ENCODE results near the gene CRYBG1. TPM values are rescaled to one million over a fixed set of nuclear protein-coding genes. Genes with fewer than 3 reads are reported as not detected.
A peak's percentile ranks its signal among the peaks of the same experiment; 100 is the strongest.
"Not testable (repeated sequence)": the region's sequence is repeated elsewhere in the genome, so short reads cannot be mapped to it uniquely, and the experiment has no call there.

CRYBG1 gene
- polyA plus RNA-seq, 2 donors = 45.2 to 74.9 TPM

DNA sequence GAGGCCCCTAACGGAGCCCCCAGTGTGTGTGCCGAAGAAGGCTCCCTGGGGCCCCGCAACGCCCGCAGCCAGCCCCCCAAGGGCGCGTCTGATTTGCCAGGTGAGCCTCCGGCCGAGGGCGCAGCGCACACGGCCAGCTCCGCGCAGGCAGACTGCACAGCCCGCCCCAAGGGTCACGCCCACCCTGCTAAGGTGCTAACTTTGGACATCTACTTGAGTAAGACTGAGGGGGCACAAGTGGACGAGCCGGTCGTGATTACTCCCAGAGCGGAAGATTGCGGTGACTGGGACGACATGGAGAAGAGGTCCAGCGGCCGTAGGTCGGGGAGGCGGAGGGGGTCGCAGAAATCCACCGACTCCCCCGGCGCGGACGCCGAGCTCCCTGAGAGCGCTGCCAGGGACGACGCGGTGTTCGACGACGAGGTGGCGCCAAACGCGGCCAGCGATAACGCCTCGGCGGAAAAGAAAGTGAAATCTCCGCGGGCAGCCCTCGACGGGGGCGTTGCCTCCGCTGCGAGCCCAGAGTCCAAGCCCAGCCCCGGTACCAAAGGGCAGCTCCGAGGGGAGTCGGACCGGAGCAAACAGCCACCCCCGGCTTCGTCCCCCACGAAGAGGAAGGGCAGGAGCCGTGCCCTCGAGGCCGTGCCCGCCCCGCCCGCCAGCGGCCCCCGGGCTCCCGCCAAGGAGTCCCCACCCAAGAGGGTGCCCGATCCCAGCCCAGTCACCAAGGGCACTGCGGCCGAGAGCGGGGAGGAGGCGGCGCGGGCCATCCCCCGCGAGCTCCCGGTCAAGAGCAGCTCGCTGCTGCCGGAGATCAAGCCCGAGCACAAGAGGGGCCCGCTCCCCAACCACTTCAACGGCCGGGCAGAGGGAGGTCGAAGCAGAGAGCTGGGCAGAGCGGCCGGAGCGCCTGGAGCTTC is 151.8 kb downstream of the CRYBG1 start:
- Histone ChIP-seq H3K9me3 (ENCODE audit: control insufficient read depth in 2 of 2, insufficient read depth in 1 of 2, low read depth in 1 of 2, low read length in 1 of 2) (no peaks in the 10 kb centered on the region), H3K4me3 (ENCODE audit: low read depth in 1 of 2, low read length in 2 of 2) (peak overlapping the region; percentile 49 to 75), H3K27ac (ENCODE audit: low read depth in 2 of 2, low read length in 1 of 2) (peak overlapping the region; percentile 89 to 93), H3K36me3 (ENCODE audit: control insufficient read depth in 2 of 2, insufficient read depth in 2 of 2, low read length in 1 of 2) (no peaks in the 10 kb centered on the region), H3K27me3 (ENCODE audit: control insufficient read depth in 1 of 2, insufficient read depth in 2 of 2, low read length in 2 of 2) (no peaks in the 10 kb centered on the region), H3K4me1 (ENCODE audit: control insufficient read depth in 2 of 2, insufficient read depth in 2 of 2, low read length in 1 of 2) (peaks cover 4 to 13% of the 10 kb centered on the region in 2 donors)
- 3 to 10% methylated on average over 77 to 90 of the region's 90 CpGs for WGBS, 2 donors

DNA sequence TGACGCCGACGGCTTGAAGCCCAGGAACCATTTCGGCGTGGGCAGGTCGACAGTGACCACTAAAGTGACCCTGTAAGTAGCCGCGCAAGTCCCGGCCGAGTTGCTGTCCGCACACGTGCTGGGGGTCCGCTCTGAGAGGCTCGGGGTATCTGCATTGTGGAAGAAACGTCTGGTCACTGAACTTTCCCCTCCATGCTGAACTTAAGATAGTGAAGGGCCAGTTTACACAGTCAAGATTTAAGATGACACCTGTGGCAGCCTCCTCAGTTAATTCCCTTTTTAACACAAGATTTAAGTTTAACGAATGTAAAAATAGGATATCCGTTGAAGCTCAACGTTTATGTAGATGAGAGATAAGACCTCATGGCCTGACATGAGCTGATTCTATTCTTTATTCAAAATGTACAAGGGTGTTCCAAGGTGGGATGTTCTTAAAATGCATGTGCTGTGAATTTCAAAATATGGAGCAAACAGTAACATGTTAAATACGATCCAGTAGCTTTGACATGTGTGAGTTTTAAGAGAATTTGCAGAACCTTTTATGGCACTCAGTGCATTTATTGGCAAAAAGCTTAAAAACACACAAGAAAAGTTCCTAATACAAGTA is 152.6 kb downstream of the CRYBG1 start:
- Histone ChIP-seq H3K36me3 (ENCODE audit: control insufficient read depth in 2 of 2, insufficient read depth in 2 of 2, low read length in 1 of 2) (no peaks in the 10 kb centered on the region), H3K4me1 (ENCODE audit: control insufficient read depth in 2 of 2, insufficient read depth in 2 of 2, low read length in 1 of 2) (peaks cover 4 to 13% of the 10 kb centered on the region in 2 donors), H3K4me3 (ENCODE audit: low read depth in 1 of 2, low read length in 2 of 2) (peak overlapping the region; percentile 49 to 75), H3K9me3 (ENCODE audit: control insufficient read depth in 2 of 2, insufficient read depth in 1 of 2, low read depth in 1 of 2, low read length in 1 of 2) (no peaks in the 10 kb centered on the region), H3K27ac (ENCODE audit: low read depth in 2 of 2, low read length in 1 of 2) (peak overlapping the region; percentile 89 to 93), H3K27me3 (ENCODE audit: control insufficient read depth in 1 of 2, insufficient read depth in 2 of 2, low read length in 2 of 2) (no peaks in the 10 kb centered on the region)
- 11 to 14% methylated on average over 19 of the region's 19 CpGs for WGBS, 2 donors

DNA sequence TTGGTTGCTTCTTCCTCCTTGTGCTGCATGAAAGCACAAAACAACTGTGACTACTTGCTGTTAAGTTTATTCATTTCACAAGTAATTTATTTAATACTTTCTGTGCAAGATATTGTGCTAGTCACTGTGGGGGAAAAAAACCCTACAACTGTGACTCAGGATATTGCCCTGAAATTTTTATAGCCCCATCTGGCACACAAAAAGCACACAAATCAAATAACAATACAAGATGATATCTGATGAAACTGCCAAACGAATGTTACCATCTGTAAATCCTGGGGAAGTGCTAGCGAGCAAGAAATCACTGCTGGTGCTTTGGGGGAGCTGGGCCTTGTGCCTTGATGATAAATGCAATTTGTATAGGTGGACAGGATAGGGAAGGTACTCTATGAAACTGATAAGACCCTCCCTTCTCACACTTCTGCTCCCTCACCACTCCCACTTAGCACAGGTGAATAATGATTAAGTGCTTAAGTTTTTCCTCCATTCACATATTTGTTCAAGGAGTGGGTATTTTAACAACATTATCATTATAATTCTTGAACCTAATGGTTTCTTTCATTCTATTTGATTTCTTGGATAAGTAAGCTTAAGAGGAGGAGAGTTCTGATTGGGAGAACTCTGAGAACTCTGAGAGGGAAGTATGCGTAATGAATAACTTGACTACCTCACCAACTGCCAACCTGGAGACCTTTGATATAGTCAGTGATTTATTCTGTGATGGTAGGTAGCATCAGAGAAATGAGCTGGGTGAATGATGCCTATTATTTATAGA is 153.5 kb downstream of the CRYBG1 start:
- Histone ChIP-seq H3K4me3 (ENCODE audit: low read depth in 1 of 2, low read length in 2 of 2) (peak overlapping the region in 1 of 2 donors; percentile 49), H3K4me1 (ENCODE audit: control insufficient read depth in 2 of 2, insufficient read depth in 2 of 2, low read length in 1 of 2) (peaks cover 4 to 13% of the 10 kb centered on the region in 2 donors), H3K27me3 (ENCODE audit: control insufficient read depth in 1 of 2, insufficient read depth in 2 of 2, low read length in 2 of 2) (no peaks in the 10 kb centered on the region), H3K9me3 (ENCODE audit: control insufficient read depth in 2 of 2, insufficient read depth in 1 of 2, low read depth in 1 of 2, low read length in 1 of 2) (no peaks in the 10 kb centered on the region), H3K36me3 (ENCODE audit: control insufficient read depth in 2 of 2, insufficient read depth in 2 of 2, low read length in 1 of 2) (peaks cover 0 to 2% of the 10 kb centered on the region in 2 donors), H3K27ac (ENCODE audit: low read depth in 2 of 2, low read length in 1 of 2) (peak overlapping the region; percentile 43 to 93)
- 35 to 39% methylated on average over 3 of the region's 3 CpGs for WGBS, 2 donors

DNA sequence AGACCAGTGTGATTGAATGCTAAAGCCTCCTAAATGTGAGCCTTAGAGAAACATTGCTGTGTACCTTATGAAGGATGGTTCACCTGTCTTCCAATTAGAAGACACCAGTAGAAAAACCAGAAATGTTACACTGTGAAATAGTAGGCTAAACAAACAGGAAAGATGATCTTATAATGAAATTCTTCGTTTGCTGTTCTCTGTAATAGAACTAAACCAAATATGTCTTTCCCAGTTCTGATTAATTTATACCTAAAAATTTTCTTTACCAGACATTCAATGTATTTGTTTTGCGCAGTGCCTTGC is 154.0 kb downstream of the CRYBG1 start:
- peak overlapping the region in 1 of 2 donors; percentile 18 for H3K4me3 ChIP-seq (ENCODE audit: low read depth in 1 of 2, low read length in 2 of 2)
- 60 to 61% methylated on average over 2 of the region's 2 CpGs for WGBS, 2 donors

DNA sequence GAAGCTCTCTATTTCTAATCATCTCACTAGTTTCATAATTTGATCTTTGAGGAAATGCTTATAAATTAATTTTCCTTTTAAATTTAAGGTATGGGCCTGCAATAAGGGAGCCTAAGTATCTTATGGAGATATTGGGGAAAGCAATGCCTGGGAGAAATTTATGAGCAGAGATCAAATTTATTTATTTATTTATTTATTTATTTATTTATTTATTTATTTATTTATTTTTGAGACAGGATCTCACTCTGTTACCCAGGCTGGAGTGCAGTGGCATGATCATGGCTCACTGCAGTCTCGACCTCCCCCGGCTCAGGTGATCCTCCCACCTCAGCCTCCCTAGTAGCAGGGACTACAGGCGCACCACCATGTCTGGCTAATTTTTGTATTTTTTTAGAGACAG is 155.1 kb downstream of the CRYBG1 start:
- H3K27me3 ChIP-seq (ENCODE audit: control insufficient read depth in 1 of 2, insufficient read depth in 2 of 2, low read length in 2 of 2); H3K36me3 ChIP-seq (ENCODE audit: control insufficient read depth in 2 of 2, insufficient read depth in 2 of 2, low read length in 1 of 2); H3K4me1 ChIP-seq (ENCODE audit: control insufficient read depth in 2 of 2, insufficient read depth in 2 of 2, low read length in 1 of 2); H3K9me3 ChIP-seq (ENCODE audit: control insufficient read depth in 2 of 2, insufficient read depth in 1 of 2, low read depth in 1 of 2, low read length in 1 of 2); H3K4me3 ChIP-seq (ENCODE audit: low read depth in 1 of 2, low read length in 2 of 2); H3K27ac ChIP-seq (ENCODE audit: low read depth in 2 of 2, low read length in 1 of 2): not testable (repeated sequence)
- WGBS, 2 donors = 98 to 99% methylated on average over 3 of the region's 3 CpGs

More for the DNA sequence above, 154.0 kb downstream of the CRYBG1 start:
- peaks cover 0 to 2% of the 10 kb centered on the region in 2 donors for H3K36me3 ChIP-seq (ENCODE audit: control insufficient read depth in 2 of 2, insufficient read depth in 2 of 2, low read length in 1 of 2)
- no peaks in the 10 kb centered on the region for H3K9me3 ChIP-seq (ENCODE audit: control insufficient read depth in 2 of 2, insufficient read depth in 1 of 2, low read depth in 1 of 2, low read length in 1 of 2)
- H3K4me1 ChIP-seq (ENCODE audit: control insufficient read depth in 2 of 2, insufficient read depth in 2 of 2, low read length in 1 of 2) = peaks cover 4 to 11% of the 10 kb centered on the region in 2 donors
- H3K27me3 ChIP-seq (ENCODE audit: control insufficient read depth in 1 of 2, insufficient read depth in 2 of 2, low read length in 2 of 2) = no peaks in the 10 kb centered on the region
- no peak overlapping the region for H3K27ac ChIP-seq (ENCODE audit: low read depth in 2 of 2, low read length in 1 of 2)

DNA sequence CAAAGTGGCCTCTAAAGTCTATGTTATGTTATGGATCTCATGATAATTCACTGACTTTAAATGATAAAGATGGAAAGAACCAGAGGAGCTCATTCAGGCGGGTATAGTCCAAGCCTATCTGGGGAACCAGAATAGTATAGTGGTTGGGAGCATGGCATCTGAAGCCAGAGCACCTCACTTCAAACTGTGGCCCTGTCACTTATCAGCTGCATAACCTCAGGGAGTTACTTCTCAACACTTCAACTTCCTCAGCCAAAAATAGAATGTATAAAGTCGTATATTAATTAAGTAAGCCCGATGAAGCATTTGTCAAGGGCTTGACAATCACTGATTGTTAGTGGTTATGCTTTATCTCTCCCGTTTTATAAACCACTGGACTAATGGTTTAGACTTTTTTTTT is 156.1 kb downstream of the CRYBG1 start:
- Histone ChIP-seq H3K4me3 (ENCODE audit: low read depth in 1 of 2, low read length in 2 of 2) (no peak overlapping the region), H3K9me3 (ENCODE audit: control insufficient read depth in 2 of 2, insufficient read depth in 1 of 2, low read depth in 1 of 2, low read length in 1 of 2) (no peaks in the 10 kb centered on the region), H3K27me3 (ENCODE audit: control insufficient read depth in 1 of 2, insufficient read depth in 2 of 2, low read length in 2 of 2) (no peaks in the 10 kb centered on the region), H3K36me3 (ENCODE audit: control insufficient read depth in 2 of 2, insufficient read depth in 2 of 2, low read length in 1 of 2) (peaks cover 5 to 11% of the 10 kb centered on the region in 2 donors), H3K27ac (ENCODE audit: low read depth in 2 of 2, low read length in 1 of 2) (no peak overlapping the region), H3K4me1 (ENCODE audit: control insufficient read depth in 2 of 2, insufficient read depth in 2 of 2, low read length in 1 of 2) (peaks cover 2 to 5% of the 10 kb centered on the region in 2 donors)
- WGBS, 2 donors = 49 to 51% methylated on average over 4 of the region's 4 CpGs

DNA sequence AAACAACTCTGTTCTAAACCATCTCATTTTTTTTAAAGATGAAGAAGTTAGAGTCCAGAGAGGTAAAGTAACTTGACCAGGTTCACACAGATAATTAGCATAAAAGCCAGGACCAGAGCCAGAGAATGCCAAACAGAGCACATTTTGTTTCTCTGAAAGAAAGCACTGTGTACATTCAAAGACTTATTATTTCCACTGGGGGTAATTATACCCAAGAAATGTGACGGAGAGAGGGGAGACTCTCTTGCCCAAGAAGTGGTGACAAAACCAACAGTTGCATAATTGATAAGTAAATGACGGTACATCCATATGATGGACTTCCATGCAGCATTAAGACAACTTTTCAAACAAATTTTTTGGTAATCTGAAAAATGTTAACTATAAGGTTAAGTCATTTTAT is 157.2 kb downstream of the CRYBG1 start:
- Histone ChIP-seq H3K4me3 (ENCODE audit: low read depth in 1 of 2, low read length in 2 of 2) (no peak overlapping the region), H3K4me1 (ENCODE audit: control insufficient read depth in 2 of 2, insufficient read depth in 2 of 2, low read length in 1 of 2) (peaks cover 2 to 5% of the 10 kb centered on the region in 2 donors), H3K36me3 (ENCODE audit: control insufficient read depth in 2 of 2, insufficient read depth in 2 of 2, low read length in 1 of 2) (peaks cover 5 to 11% of the 10 kb centered on the region in 2 donors), H3K27ac (ENCODE audit: low read depth in 2 of 2, low read length in 1 of 2) (no peak overlapping the region), H3K9me3 (ENCODE audit: control insufficient read depth in 2 of 2, insufficient read depth in 1 of 2, low read depth in 1 of 2, low read length in 1 of 2) (no peaks in the 10 kb centered on the region), H3K27me3 (ENCODE audit: control insufficient read depth in 1 of 2, insufficient read depth in 2 of 2, low read length in 2 of 2) (no peaks in the 10 kb centered on the region)
- 73 to 75% methylated on average over 2 of the region's 2 CpGs for WGBS, 2 donors

DNA sequence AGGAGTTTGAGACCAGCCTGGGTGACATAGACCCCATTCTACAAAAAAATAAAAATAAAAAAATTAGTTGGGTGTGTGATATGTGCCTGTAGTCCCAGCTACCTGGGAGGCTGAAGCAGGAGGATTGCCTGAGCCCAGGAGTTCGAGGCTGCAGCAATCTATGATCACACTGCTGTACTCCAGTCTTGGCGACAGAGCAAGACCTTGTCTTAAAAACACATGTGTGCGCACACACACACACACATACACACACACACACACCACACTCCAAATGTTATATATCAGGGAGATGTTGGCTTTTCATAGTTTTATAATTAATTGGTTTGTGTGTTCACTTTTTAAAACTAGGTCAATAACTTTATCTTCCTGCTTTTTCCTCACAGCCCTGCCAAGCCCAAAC is 158.2 kb downstream of the CRYBG1 start:
- Histone ChIP-seq H3K27ac (ENCODE audit: low read depth in 2 of 2, low read length in 1 of 2) (peak overlapping the region; percentile 78 to 82), H3K4me3 (ENCODE audit: low read depth in 1 of 2, low read length in 2 of 2) (no peak overlapping the region), H3K4me1 (ENCODE audit: control insufficient read depth in 2 of 2, insufficient read depth in 2 of 2, low read length in 1 of 2) (peaks cover 2 to 5% of the 10 kb centered on the region in 2 donors), H3K27me3 (ENCODE audit: control insufficient read depth in 1 of 2, insufficient read depth in 2 of 2, low read length in 2 of 2) (no peaks in the 10 kb centered on the region), H3K36me3 (ENCODE audit: control insufficient read depth in 2 of 2, insufficient read depth in 2 of 2, low read length in 1 of 2) (peaks cover 5 to 11% of the 10 kb centered on the region in 2 donors), H3K9me3 (ENCODE audit: control insufficient read depth in 2 of 2, insufficient read depth in 1 of 2, low read depth in 1 of 2, low read length in 1 of 2) (no peaks in the 10 kb centered on the region)
- WGBS, 2 donors = 59 to 78% methylated on average over 3 of the region's 3 CpGs

Data from esophagus (tissue), 2 donors.